Neural cell (in vitro differentiated cells): ENCODE measurements around the gene PGM1. TPM values are rescaled to one million over a fixed set of nuclear protein-coding genes. Genes with fewer than 3 reads are reported as not detected.

Experiments used
- H2AFZ ChIP-seq: fragments of 200-600, 300-800 bp; sonication (generic), shearing (Covaris generic); 2 replicates; pipeline ENCODE4 v1.6.0; 2014; ENCODE audit warnings: low read depth, mild to moderate bottlenecking, antibody characterized with exemption, low read length, moderate library complexity
- H3F3A ChIP-seq: fragments of 200-600 bp; shearing (Covaris generic); 2 replicates; pipeline ENCODE4 v1.6.1; 2016; ENCODE audit warnings: mild to moderate bottlenecking, moderate library complexity, mixed read lengths, antibody characterized with exemption, low read length; ENCODE audit not compliant: insufficient read depth, poor library complexity, severe bottlenecking
- H3K27ac ChIP-seq: fragments of 200-600, 300-800 bp; sonication (generic), shearing (Covaris generic); 2 replicates; pipeline ENCODE4 v1.5.1; 2014; ENCODE audit warnings: mild to moderate bottlenecking, low read length, moderate library complexity
- H3K27me3 ChIP-seq: fragments of 300-800, 200-600 bp; sonication (generic), shearing (Covaris generic); 2 replicates; pipeline ENCODE4 v1.6.0; 2014; ENCODE audit warnings: mild to moderate bottlenecking, low read depth, low read length, moderate library complexity; ENCODE audit not compliant: insufficient read depth
- H3K36me3 ChIP-seq: fragments of 300-800, 200-600 bp; sonication (generic), shearing (Covaris generic); 2 replicates; pipeline ENCODE4 v1.5.1; 2014; ENCODE audit warnings: mild to moderate bottlenecking, antibody characterized with exemption, low read length, moderate library complexity; ENCODE audit not compliant: insufficient read depth
- H3K4me2 ChIP-seq: fragments of 300-800, 200-600 bp; sonication (generic), shearing (Covaris generic); 2 replicates; pipeline ENCODE4 v1.6.0; 2014; ENCODE audit warnings: mild to moderate bottlenecking, low read length
- H3K4me3 ChIP-seq: fragments of 300-800, 200-600 bp; sonication (generic), shearing (Covaris generic); 2 replicates; pipeline ENCODE4 v1.5.1; 2014; ENCODE audit warnings: mild to moderate bottlenecking, low read length, moderate library complexity
- H3K79me2 ChIP-seq: fragments of 200-600 bp; shearing (Covaris generic); replicated peaks from 2 replicates; pipeline ENCODE4 v1.6.0; 2014; ENCODE audit warnings: mild to moderate bottlenecking, low read length, moderate library complexity; ENCODE audit not compliant: insufficient read depth
- H3K9ac ChIP-seq: fragments of 300-800, 200-600 bp; sonication (generic), shearing (Covaris generic); 2 replicates; pipeline ENCODE4 v1.6.1; 2016; ENCODE audit warnings: mild to moderate bottlenecking, low read length, mixed read lengths
- H3K9me2 ChIP-seq: fragments of 200-600 bp; shearing (Covaris generic); 2 replicates; pipeline ENCODE4 v1.6.1; 2016; ENCODE audit warnings: mild to moderate bottlenecking, low read length, mixed read lengths; ENCODE audit not compliant: insufficient read depth
- H3K9me3 ChIP-seq: fragments of 200-600, 300-800 bp; sonication (generic), shearing (Covaris generic); 2 replicates; pipeline ENCODE4 v1.6.1; 2016; ENCODE audit warnings: mild to moderate bottlenecking, mixed run types, low read length, moderate library complexity, mixed read lengths
- H4K20me1 ChIP-seq: fragments of 200-600 bp; shearing (Covaris generic); 2 replicates; pipeline ENCODE4 v1.6.1; 2016; ENCODE audit warnings: mild to moderate bottlenecking, mixed run types; ENCODE audit not compliant: insufficient read depth
- EP300 ChIP-seq: fragments of 450-650 bp; conservative IDR thresholded peaks from 2 replicates; pipeline ENCODE4 v1.6.1; 2014; ENCODE audit warnings: antibody characterized with exemption, mild to moderate bottlenecking, moderate library complexity; ENCODE audit not compliant: poor library complexity, severe bottlenecking
- EZH2 ChIP-seq: fragments of 200-600, 300-800 bp; shearing (Covaris generic), sonication (generic); IDR thresholded peaks from 2 replicates; pipeline ENCODE4 v1.6.1; 2014; ENCODE audit warnings: antibody characterized with exemption, low read length, borderline replicate concordance, mild to moderate bottlenecking; ENCODE audit not compliant: insufficient read depth, poor library complexity, severe bottlenecking
- MXI1 ChIP-seq: fragments of 450-650 bp; conservative IDR thresholded peaks from 2 replicates; pipeline ENCODE4 v1.6.1; 2014; ENCODE audit warnings: antibody characterized with exemption, mild to moderate bottlenecking; ENCODE audit not compliant: poor library complexity, severe bottlenecking
- POLR2AphosphoS5 ChIP-seq: IDR thresholded peaks from 2 replicates; pipeline ENCODE4 v1.6.1; 2012
- RAD21 ChIP-seq: fragments of 450-650 bp; conservative IDR thresholded peaks from 2 replicates; pipeline ENCODE4 v1.6.1; 2014; ENCODE audit warnings: antibody characterized with exemption, mild to moderate bottlenecking, moderate library complexity
- SMC3 ChIP-seq: fragments of 450-650 bp; conservative IDR thresholded peaks from 2 replicates; pipeline ENCODE4 v1.6.1; 2014; ENCODE audit warnings: antibody characterized with exemption, mild to moderate bottlenecking, moderate library complexity; ENCODE audit not compliant: poor library complexity
- TAF1 ChIP-seq: IDR thresholded peaks from 2 replicates; pipeline ENCODE4 v1.6.1; 2012; ENCODE audit warnings: low read depth
- polyA plus RNA-seq: library from polyadenylated mRNA; depleted of rRNA; stranded (reverse); fragments of >200 nt; gene quantifications from 2 replicates; pipeline ENCODE4 v1.2.3, GENCODE V29; 2014
- TF ChIP-seq, protein P1 (sequence below): IDR thresholded peaks from 2 replicates; pipeline ENCODE4 v1.6.1; 2012; ENCODE audit warnings: borderline replicate concordance
- TF ChIP-seq, protein P2 (sequence below): fragments of 450-650 bp; IDR thresholded peaks from 2 replicates; pipeline ENCODE4 v1.5.1; 2014; ENCODE audit warnings: antibody characterized with exemption, mild to moderate bottlenecking, moderate library complexity; ENCODE audit not compliant: poor library complexity, severe bottlenecking

Gene PGM1
- polyA plus RNA-seq, 1 donor from 2014 or later = 2.9 TPM

DNA sequence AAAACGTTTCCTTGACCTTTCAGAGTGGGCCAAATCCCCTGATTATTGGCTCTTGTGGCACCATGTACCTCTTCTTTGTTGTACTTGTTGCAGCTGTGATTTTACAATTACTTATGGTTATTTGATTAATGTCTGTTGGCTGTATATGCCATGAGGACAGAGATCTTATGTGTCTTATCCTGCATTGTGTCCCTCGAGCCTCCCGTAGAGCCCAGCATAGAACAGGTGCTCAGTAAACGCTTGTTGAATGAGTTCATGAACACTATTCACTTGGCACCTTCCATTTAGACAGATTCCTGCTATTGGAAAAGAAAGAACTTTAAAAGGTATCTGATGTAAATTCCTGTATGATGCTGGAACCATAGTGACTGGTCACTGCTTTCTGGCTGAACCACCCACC is 48.4 kb downstream of the PGM1 start:
- Histone ChIP-seq H3K27me3 (no peaks in the 10 kb centered on the region), H3K36me3 (no peaks in the 10 kb centered on the region), H3K4me2 (no peak overlapping the region), H3K9me2 (no peaks in the 10 kb centered on the region), H3K79me2 (no peaks in the 10 kb centered on the region), H3K27ac (no peak overlapping the region), H4K20me1 (no peaks in the 10 kb centered on the region), H3K9ac (no peak overlapping the region), H2AFZ (no peak overlapping the region), H3F3A (no peaks in the 10 kb centered on the region), H3K9me3 (no peaks in the 10 kb centered on the region), H3K4me3 (no peak overlapping the region)
- no peak for TF ChIP-seq TAF1
- no peak for TF ChIP-seq EP300
- TF ChIP-seq, protein P1, sequence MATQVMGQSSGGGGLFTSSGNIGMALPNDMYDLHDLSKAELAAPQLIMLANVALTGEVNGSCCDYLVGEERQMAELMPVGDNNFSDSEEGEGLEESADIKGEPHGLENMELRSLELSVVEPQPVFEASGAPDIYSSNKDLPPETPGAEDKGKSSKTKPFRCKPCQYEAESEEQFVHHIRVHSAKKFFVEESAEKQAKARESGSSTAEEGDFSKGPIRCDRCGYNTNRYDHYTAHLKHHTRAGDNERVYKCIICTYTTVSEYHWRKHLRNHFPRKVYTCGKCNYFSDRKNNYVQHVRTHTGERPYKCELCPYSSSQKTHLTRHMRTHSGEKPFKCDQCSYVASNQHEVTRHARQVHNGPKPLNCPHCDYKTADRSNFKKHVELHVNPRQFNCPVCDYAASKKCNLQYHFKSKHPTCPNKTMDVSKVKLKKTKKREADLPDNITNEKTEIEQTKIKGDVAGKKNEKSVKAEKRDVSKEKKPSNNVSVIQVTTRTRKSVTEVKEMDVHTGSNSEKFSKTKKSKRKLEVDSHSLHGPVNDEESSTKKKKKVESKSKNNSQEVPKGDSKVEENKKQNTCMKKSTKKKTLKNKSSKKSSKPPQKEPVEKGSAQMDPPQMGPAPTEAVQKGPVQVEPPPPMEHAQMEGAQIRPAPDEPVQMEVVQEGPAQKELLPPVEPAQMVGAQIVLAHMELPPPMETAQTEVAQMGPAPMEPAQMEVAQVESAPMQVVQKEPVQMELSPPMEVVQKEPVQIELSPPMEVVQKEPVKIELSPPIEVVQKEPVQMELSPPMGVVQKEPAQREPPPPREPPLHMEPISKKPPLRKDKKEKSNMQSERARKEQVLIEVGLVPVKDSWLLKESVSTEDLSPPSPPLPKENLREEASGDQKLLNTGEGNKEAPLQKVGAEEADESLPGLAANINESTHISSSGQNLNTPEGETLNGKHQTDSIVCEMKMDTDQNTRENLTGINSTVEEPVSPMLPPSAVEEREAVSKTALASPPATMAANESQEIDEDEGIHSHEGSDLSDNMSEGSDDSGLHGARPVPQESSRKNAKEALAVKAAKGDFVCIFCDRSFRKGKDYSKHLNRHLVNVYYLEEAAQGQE = no peak
- no peak for TF ChIP-seq MXI1
- TF ChIP-seq, protein P2, sequence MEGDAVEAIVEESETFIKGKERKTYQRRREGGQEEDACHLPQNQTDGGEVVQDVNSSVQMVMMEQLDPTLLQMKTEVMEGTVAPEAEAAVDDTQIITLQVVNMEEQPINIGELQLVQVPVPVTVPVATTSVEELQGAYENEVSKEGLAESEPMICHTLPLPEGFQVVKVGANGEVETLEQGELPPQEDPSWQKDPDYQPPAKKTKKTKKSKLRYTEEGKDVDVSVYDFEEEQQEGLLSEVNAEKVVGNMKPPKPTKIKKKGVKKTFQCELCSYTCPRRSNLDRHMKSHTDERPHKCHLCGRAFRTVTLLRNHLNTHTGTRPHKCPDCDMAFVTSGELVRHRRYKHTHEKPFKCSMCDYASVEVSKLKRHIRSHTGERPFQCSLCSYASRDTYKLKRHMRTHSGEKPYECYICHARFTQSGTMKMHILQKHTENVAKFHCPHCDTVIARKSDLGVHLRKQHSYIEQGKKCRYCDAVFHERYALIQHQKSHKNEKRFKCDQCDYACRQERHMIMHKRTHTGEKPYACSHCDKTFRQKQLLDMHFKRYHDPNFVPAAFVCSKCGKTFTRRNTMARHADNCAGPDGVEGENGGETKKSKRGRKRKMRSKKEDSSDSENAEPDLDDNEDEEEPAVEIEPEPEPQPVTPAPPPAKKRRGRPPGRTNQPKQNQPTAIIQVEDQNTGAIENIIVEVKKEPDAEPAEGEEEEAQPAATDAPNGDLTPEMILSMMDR = no peak
- no peak for TF ChIP-seq RAD21
- TF ChIP-seq SMC3 = no peak
- no peak for TF ChIP-seq POLR2AphosphoS5

DNA sequence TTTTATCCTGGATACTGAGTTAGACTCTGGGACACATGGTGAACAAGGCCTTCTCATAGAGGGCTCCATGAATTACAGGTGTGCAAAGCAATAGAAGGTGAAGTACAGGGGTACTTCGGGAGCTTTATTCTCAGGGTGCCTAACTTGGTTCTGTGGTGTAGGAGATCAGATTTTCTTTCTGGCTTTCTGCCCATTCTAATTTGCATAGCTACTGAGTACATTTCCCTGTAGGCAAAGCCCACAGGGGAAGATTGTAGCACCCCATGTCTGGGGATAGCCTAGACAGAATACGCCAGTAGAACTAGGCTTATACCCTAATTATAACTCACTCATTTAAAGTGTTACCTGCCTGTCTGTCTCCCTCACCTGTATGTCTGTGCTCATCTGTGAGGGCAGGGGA is 49.7 kb downstream of the PGM1 start:
- no peaks in the 10 kb centered on the region for H3K9me3 ChIP-seq
- no peak overlapping the region for H3K4me2 ChIP-seq
- H2AFZ ChIP-seq = no peak overlapping the region
- TF ChIP-seq EZH2 (no peak), TAF1 (no peak), POLR2AphosphoS5 (no peak), RAD21 (no peak), MXI1 (no peak), EP300 (no peak), SMC3 (no peak)
- TF ChIP-seq, protein P1 = no peak
- TF ChIP-seq, protein P2 = no peak
- no peak overlapping the region for H3K4me3 ChIP-seq
- H3K79me2 ChIP-seq = no peaks in the 10 kb centered on the region
- H3K27ac ChIP-seq = no peak overlapping the region
- H3F3A ChIP-seq = no peaks in the 10 kb centered on the region
- H3K9me2 ChIP-seq = no peaks in the 10 kb centered on the region
- H4K20me1 ChIP-seq = no peaks in the 10 kb centered on the region
- no peaks in the 10 kb centered on the region for H3K27me3 ChIP-seq
- no peaks in the 10 kb centered on the region for H3K36me3 ChIP-seq
- no peak overlapping the region for H3K9ac ChIP-seq
